ENCODE data around the gene PPHLN1. TPM values are rescaled to one million over a fixed set of nuclear protein-coding genes. Genes with fewer than 3 reads are reported as not detected.

PPHLN1 gene
- total RNA-seq: 67.3 and 84.9 TPM in 2 replicates

DNA sequence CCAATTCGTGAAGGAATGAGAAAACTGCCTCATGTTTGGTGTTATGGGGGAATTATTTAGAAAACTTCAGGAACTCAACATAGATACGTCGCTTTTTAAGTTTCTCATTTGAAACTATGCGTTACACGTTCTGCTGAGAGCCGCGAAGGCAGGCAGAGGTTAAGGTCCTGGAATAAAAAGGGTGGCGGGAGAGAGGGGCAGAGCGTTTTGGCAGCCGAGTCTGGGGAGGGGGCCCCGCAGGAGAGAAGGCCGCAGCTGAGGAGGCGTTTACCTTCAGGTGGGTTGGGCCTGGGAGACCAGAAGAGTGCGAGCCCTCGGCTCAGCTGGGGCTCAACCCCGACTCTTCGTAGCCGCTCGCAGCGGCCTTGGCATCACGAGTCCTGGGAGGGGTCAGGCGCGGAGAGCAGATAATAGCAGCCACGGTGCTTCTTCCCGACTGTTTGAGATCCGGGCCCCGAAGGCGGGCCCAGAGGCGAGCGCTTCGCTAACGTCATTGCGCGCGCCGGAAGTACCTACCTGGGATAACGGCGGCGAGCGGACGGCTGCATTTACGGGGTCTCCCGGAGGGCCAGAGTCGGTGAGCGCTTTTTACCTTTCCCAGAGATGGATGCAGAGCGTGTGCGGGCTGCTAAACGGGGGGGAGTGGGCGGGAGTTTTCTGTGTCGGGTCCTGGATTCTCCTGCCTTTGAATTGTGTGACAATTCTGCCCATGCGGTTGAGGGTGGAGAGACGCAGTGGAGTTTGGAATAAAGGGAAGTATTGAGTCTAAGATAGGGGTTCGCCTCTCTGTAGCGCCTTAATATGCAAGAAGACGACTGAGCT, at the start of gene PPHLN1, which contains the start of gene ZCRB1:
Gene PPHLN1, plus strand, starts transcription at position 515 of the 822 bp plus-strand sequence. CDS start 9,736 bp downstream, outside the sequence.
Gene ZCRB1, minus strand, starts transcription at position 442 of the 822 bp plus-strand sequence. CDS start 1,992 bp downstream, outside the sequence.

Small RNA genes lying within 50 kb of the gene (small RNA-seq; reads per million reads assigned to genes)
- gene MIR7851 (0.13 reads per million), gene RF00019 (not detected), gene RF00090 (not detected), gene RNU6-249P (not detected)

Other genes with a start within 250 kb of the PPHLN1 start
- gene GXYLT1, start 181.3 kb upstream of the PPHLN1 start, total RNA-seq: 17.3 and 18.3 TPM in 2 replicates
- 13.7 and 19.9 TPM in 2 replicates for gene YAF2, start 87.9 kb upstream of the PPHLN1 start, total RNA-seq
- 25.5 and 31.0 TPM in 2 replicates for gene ZCRB1, start 73 bp upstream of the PPHLN1 start, total RNA-seq